Measurements from ENCODE around the gene TSPAN31.

The TSPAN31 gene

DNA sequence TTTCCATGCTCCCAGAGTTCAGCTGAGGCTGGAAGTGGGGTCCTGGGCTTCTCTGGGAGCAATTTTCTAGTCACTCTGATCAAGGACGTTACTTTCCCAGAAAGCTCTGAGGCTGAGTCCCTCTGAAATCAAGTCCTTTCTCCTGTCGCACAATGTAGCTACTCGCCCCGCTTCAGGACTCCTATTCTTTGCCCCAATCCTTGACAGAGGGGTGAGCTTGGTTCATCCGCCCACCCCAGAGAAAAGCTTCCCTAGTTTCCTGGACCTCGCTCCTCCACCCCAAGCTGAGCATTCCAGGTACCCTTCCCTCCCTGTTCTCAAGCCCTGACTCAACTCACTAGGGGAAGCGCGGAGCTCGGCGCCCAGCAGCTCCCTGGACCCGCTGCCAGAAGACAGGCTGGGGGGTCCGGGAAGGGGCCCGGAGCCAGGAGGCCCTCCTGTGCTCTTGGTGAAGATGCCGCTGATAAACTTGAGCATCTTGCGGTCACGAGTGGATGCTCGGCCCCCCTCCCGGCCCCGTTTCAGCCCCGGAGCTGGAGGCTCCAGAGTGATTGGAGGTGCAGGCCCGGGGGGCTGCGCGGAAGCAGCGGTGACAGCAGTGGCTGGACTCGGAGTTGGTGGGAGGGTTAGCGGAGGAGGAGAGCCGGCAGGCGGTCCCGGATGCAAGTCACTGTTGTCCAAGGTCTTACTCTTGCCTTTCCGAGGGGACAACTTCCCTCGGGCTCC, 7.9 kb upstream of the TSPAN31 start:
- DNase-seq, result no peak

DNA sequence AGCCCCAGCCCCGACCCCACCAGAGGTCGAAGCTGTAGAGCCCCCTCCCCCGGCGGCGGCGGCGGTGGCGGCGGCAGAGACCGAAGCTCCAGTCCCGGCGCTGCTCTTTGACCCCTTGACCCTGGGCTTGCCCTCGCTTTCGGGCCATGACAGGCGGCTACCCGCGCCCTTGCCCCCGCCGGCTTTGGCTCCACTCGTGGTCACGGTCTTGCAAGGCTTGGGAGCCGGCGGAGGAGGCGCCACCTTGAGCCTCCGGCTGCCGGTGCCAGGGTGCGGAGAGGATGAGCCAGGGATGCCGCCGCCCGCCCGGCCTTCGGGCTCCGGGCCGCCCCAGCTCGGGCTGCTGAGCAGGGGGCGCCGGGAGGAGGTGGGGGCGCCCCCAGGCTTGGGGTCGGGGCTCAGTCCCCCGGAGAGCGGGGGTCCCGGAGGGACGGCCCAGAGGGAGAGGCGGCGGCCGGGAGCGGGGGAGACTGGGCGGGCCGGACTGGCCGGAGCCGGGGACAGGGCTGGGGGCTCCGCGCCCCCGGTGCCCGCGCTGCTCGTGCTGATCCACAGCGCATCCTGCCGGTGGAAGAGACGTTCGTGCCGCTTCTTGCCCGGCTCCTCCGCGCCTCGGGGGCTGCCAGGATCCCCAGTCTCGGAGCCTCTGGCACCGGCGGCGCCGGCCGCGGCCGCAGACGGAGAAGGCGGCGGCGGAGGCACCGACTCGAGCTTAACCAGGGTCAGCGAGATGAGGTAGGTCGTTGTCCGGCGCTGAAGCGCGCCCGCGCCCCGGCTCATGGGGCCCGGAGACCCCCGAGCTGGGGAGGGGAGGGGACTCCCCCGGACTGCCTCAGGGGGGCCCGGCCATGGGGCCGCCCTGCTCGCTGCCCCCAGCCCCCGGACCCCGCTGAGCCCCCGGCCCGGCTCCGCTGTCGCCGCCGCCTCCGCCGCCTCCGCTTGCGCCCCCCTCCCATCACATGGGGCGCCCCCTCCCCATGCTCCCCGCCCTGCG, 7.1 kb upstream of the TSPAN31 start:
- no peak for DNase-seq

DNA sequence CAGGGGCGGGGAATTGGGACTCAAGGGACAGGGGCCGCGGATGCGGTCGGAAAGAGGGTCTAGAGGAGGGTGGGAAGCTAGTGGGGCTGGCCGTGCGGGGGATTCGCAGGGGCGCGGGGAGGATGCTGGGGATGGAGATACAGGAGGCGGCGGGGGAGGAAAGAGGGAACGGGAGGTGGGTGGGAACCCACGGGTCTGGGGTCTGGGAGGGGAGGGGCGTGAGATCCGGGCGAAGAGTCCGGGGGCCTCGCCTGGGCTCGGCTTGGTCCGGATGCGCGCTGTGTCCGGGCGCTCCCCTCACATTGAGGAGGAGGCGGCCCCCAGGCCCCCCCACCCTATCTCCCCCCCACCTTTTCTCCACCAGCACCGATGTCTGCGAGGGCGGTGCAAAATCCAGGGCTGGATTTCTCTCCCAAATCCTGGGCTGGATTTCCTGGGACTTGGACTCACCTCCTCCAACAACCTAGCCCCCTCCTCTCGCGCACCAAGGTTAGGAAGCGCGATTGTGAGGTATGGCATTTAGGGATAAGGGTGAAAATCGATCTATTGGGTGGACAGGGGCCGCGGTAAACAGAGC, 6.1 kb upstream of the TSPAN31 start, which contains the start of gene AGAP2:
AGAP2 (minus strand) TSS at position 82 of the 577 bp plus-strand sequence. CDS start 496 bp downstream, outside the sequence.
- DNase-seq, result no peak

DNA sequence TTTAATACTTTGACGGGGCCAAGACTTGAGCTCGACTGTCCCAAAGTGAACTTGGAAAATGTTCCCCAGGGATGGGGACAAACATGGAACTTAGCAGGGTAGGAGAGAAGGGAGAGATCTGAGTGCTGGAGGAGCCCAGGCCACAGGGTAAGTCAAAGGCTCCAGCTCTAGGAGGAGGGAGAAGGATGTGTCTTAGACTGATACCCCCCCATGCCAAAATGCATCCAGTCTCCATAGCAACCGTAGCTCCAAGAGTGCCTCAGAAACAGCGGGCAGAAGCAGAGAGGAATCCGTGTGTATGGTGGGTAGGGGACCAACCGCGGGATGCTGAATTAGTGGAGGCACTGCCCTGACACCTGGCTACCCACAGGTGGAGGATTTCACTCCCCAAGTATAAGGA, 5.5 kb upstream of the TSPAN31 start:
- DNase-seq, result no peak

DNA sequence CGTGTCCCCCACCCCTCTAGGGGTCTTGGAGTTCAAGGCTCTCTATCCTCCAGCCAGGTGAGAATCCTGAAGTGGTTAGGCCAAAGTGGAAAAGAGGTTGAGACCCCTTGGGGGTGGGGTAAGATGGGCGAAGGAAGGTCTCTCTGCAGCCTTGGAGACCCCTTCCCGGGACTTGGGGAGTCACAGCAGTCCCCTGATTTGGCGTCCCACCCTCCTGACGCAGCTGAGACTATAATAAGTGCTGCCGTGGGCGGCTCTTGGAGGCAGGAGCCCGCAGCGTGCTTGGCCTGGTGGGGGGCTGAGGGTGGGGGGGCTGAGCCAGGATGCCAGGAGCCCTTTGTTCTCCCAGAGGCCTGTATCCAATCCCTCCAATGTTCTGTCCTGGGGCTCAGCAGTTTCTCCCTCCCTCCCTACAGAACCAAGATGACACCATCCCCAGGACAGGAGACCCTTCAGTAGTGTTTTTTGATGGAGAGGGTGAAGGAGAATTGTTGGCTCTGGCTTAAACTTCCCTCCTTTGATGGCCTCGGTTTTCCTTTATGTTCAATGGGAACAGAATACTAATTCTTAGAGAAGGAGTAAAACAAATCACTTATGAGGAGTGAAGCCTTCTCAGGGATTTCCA, 4.8 kb upstream of the TSPAN31 start:
- no peak for DNase-seq

DNA sequence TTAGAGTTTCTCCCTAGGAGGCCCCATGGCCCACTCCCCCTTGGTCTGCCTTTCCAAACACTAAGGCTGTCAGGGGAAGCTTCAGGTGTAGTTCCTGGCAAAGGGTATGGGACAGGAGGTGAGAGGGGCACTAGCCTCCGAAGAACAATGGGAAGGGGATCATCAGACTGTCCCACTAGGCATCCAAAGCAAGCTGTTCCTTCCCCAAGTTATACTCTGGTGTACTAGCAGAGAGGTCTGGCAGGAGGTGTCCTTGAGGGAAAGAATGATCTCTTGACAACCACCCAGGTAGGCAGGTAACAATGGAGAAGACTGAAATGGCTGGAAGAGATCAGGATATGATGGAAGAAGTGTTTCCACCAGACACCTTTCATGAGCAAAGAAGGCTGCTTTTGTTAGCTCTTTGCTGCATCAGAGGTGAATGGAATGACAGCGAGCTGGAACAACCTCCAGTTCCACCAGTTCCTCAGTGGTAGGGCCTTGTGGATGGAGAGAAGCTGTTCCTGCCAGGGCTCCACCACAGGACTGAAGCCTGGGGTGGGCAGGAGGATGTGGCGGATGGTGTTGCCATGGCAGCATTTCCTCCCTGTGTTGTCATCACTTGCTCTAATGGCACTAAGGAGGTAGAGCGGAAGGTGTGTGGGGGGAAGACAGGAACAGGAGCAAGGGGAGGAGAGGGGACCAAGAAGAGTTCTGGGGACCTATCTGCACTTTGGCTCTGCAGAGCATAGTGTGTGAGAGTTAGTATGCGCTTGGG, 4.0 kb upstream of the TSPAN31 start:
- peak; percentile 66 for DNase-seq

DNA sequence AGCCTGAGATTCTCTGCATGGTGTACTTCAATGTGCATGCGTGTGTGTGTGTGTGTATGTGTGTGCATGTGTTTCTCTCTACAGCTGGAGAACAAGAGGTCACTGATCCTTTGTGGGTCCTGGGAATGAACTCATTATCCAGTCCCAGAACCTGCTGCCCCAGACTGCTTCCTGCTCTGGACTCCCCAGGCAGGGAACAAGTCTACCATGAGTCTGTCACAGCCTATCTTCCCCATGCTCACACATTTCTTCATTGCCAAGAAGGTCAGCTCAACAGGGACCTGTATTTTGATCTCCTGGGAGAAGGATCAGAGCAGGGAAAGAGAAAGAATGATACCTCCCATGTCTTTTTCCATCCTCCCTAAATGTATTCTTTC, 3.4 kb upstream of the TSPAN31 start:
- no peak for DNase-seq

DNA sequence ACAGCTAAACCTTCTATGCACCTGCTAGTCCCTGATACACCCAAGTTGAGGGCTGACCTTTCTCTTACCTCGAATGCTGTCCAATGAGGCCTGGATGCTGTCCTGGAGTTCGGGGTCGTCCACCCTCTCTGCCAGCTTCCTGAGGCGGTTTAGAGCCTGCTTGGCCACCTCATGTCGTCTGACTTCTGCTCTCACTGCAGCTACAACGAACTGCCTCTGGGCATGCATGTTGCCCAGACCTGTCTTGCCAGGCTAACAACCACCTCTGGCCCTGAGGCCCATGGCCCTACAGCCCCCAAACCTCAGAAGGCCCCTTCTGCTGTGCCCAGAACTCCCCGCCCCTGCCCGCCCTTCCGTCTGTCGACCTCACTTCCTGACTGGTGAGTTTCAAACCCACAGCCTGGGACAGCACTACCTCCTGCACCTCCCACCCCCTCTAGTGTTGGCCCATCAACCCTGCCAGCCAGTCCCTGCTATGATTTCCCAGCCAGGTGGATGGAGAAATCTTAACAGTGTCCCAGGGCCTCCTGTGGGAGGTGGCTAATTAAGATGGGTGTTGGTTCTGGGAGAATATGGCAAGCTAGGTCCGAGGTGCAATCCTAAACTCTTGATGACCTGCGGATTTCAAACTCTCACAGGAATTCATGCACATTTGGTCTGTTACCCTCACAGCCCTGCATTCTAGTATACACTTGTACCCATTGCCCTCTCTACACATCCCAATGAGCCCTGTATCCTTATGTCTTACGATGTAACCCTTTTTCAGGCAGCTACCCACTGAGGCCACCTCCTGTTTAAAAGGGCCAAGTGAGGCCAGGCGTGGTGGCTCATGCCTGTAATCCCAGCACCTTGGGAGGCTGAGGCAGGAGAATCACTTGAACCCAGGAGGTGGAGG, 2.7 kb upstream of the TSPAN31 start:
- DNase-seq, result peak; percentile 71

DNA sequence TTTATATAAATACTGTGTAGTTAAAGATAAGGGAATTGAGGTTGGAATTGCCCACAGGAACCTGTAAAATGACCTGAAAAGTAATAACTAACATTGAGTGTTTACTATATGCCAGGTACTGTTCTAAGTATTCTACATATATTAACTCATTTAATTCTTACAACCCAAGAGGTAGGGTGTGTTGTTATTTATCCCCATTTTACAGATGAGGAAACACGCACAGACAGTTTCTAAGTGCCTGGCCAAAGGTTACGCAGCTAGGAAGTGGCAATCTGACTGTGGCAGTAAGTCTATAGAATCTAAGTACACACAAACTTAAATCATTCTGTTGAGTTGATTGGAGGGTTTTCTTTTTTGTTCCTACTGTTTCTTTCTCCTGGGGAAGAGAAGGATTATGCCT, 1.1 kb upstream of the TSPAN31 start:
- DNase-seq, result no peak

DNA sequence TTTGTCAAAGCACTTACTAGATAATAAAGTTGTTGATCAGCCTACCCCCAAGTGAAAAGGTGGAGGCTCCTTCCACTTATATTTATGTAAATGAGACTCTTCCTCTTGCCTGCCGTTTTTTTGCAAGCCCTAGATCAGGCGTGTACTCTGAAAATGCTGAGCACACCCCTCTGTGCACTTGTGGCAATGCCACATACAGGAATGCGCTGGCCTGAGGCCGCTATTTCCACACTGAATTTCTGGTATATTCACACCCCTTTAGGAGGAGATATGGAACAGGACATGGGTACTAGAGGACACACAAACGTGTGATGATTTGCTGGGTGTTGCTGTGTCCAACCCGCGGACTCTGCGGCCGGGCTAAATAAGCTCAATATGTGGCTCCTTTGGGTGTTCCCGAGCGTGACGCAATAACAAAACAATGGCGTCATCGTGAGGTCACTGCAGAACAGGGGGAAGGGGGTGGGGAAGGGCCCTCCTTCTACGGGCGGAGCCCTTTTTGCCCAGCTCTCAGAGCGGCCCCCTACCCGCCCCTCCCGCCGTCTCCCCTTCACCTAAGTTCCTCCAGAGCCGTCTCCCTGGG, 554 bp upstream of the TSPAN31 start:
- peak; percentile 67 for DNase-seq

DNA sequence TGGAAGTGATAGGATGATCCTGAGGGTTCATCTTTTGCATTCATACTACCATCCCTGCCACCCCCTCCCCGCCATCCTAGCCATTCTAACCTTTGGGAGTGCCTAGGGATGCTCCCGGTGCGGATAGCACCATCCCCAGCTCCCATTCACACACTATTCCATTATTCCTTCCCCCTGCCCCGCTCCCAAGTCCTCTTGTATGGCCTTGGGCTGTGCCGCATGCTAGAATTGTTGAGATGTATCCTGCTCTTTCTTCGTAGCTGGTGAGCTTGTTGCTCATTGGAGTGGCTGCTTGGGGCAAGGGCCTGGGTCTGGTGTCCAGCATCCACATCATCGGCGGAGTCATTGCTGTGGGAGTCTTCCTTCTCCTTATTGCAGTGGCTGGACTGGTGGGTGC, 644 bp downstream of the TSPAN31 start:
- no peak for DNase-seq

DNA sequence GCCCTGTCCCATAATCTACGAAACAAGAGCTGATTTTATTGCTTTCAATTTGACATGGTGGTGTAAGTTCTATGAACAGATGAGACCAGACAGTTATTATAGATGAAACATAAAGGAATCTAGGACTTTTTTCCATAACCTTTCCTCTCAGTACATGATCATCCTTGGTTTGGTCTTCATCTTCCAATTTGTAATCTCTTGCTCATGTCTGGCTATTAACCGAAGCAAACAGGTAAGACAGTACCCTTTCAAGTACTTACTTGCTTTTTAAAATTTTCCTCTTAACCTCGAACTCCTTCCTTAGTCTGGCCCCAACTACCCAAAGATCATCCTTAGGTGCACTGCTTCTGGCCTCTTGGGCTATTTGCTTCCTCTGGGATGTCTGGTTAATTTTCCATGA, 1.2 kb downstream of the TSPAN31 start:
- no peak for DNase-seq

DNA sequence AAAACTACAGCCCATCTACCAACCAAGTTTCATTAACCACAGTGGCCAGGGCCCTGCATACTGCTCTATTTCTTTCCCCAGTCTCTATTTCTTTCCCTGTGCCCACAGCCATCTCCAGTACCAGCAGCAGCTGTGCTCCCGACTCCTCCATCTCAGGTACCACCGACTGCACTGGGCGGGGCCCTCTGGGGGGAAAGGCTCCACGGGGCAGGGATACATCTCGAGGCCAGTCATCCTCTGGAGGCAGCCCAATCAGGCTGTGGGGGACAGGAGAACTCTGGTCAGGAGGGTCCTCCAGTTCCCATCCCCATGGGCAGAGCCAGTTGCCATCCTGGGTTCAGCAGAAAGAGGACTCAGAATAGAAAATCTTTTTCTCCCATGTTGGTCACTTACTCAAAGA, 4.2 kb downstream of the TSPAN31 start:
- no peak for DNase-seq

DNA sequence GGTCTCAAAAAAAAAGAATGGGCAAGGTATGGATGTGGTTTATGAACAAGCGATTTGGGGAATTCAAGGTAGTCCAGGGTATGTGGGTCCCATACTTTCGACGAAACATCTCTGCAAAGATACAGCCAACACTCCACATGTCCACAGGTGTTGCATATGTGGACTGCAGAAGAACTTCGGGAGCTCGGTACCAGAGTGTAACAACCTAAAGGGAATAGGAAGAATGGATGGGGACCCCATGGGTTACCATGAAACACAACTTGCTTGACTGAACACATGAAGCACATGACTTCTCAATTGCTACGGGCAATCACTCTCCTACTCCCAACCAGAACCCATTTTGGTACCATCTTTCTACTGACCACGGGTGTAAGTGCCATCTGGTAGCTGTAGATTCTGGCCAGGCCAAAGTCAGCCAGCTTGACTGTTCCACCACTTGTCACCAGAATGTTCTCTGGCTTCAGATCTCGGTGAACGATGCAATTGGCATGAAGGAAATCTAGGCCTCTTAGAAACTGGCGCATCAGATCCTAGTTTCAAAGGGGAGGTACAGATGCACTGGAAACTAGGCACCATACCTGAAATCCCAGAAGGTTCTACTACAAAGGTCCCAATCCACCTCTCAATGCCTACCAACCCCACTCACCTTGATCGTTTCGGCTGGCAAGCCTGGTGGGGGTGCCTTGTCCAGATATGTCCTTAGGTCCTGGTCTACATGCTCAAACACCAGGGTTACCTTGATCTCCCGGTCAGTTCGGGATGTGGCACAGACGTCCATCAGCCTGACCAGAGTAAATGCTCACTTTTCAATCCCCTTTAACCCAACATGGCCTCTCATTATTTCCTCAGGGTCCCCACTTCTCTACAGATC, 6.0 kb downstream of the TSPAN31 start:
- no peak for DNase-seq

DNA sequence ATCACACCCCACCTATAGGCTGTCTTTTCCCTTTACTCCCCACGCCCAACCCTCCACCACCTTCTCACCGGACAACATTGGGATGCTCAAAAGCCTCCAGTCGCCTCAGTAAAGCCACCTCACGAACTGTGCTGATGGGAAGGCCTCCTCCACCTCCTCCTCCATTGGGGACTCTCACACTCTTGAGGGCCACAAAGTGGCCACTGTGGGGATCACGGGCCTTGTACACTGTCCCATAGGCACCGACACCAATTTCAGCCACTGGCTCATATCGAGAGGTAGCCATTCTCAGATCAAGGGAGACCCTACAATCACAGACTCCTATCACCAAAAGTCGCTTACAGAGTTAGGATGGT, 6.6 kb downstream of the TSPAN31 start:
- no peak for DNase-seq

DNA sequence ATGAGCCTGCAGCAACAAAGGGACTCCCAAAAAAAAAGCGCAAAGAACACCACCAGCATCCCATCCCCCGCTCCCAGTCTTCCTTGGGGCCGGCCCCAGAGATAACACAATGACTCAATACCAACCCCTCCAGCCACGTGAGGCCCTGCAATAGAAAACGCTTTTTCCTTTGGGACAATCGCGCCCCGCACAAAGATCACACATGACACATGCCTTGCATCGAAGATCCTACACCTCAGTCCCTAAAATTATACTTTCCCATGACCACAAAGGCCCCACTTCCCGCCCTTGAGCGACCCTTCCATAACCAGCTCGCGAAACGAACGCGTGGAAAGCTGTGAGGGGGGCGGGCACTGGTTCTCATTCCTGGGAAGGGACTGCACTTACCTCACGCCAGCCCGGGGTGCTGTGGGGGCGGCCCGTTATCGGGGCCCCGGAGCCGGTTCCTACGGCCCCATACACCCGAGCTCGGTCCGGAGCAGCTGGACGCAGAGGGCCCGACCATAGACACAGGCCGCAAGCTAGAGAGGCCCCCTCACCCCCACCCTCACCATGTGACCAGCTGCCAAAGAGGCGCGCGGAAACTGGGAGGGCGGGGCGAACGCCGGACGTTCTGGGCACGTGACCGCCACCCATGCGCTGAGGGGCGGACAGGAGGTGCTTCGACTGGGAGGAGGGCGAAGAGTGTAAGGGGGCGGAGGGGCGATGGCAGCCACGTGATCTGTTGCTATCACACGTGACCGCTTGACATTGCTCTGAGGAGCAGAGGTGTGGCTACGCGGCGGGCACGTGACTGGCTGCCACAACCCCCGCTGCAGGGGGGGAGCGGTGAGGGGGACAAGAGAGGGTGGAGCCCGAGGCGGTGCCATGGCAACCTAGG, 7.2 kb downstream of the TSPAN31 start, which contains the start of gene CDK4:
CDK4 (minus strand) TSS at position 523 of the 880 bp plus-strand sequence. CDS start 593 bp downstream, outside the sequence.
- peak; percentile 99 for DNase-seq

DNA sequence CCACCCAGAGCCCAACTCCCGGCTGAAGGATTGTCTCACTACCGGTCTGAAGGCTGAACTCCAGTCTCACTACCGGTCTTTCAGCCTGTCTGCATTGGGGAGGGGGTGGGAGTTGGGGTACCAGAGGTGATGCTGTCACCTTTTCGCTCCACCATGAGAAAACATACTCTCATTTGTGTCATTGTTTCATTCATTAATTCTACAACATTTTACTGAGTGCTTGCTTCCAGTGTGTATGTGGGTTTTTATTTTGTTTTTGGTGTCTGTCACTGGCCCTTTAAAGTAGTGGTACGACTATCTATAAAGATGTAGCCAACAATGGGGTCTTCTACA, 7.8 kb downstream of the TSPAN31 start:
- DNase-seq, result no peak

DNA sequence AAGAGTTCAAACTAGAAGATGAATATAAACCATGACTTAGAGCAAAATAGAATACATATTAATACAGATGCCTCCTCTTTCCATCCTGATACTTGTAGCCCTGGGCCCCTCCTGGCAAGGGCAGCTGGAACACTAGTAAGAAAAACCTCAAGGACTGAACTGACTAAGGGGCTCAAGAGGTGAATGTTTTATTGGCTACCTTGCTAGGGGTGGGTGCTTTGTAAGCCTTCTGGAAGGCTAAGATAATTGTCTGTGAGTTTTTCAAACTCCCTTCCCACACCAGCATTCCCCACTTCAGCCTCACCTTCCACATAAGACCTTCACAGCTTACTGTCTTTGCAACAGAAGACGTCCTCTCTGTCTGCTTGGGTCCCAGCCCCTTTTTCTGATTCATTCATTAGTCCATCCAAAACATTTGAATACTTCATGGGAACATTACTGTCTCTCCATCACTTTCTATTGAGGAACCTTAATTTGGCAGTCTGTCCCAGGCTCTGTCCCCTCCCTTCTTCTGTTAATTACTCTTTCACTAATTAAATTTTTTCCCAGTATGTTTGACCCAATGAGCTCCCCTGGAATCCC, 9.0 kb downstream of the TSPAN31 start:
- no peak for DNase-seq

All from activated CD4-positive, alpha-beta T cell treated with anti-CD3 and anti-CD28 coated beads, Interleukin-2, amount 50 U/mL, for 1 hour (primary cell).